Osteocyte (in vitro differentiated cells): Measurements from ENCODE around the gene UGT1A7. TPM values are rescaled to one million over a fixed set of nuclear protein-coding genes. Genes with fewer than 3 reads are reported as not detected.

Experiments
- DNase-seq: peaks from one replicate; pipeline ENCODE4 v3.0.0; 2021; ENCODE audit warnings: mixed read lengths; ENCODE audit not compliant: unreplicated experiment; ENCODE audit errors: extremely low spot score
- H3K27ac Mint-ChIP-seq: one replicate; pipeline ENCODE4 v1.8.0; 2021; ENCODE audit warnings: mild to moderate bottlenecking, mixed read lengths; ENCODE audit not compliant: unreplicated experiment
- H3K27me3 Mint-ChIP-seq: one replicate; pipeline ENCODE4 v1.8.0; 2021; ENCODE audit warnings: mixed read lengths; ENCODE audit not compliant: unreplicated experiment
- H3K36me3 Mint-ChIP-seq: one replicate; pipeline ENCODE4 v1.8.0; 2021; ENCODE audit warnings: mixed read lengths; ENCODE audit not compliant: unreplicated experiment
- H3K4me1 Mint-ChIP-seq: one replicate; pipeline ENCODE4 v1.8.0; 2021; ENCODE audit warnings: mixed read lengths; ENCODE audit not compliant: unreplicated experiment
- H3K4me3 Mint-ChIP-seq: one replicate; pipeline ENCODE4 v1.8.0; 2021; ENCODE audit warnings: mild to moderate bottlenecking, moderate library complexity, mixed read lengths; ENCODE audit not compliant: unreplicated experiment
- H3K9me3 Mint-ChIP-seq: one replicate; pipeline ENCODE4 v1.8.0; 2021; ENCODE audit warnings: mixed read lengths; ENCODE audit not compliant: unreplicated experiment
- CTCF ChIP-seq: fragments of 200-600 bp; sonication (generic); IDR thresholded peaks from 2 replicates; pipeline ENCODE4 v1.5.0; 2021; ENCODE audit warnings: antibody characterized with exemption, mild to moderate bottlenecking, moderate library complexity
- total RNA-seq: library from RNA; stranded (reverse); gene quantifications from 2 replicates; pipeline ENCODE4 v1.2.1, GENCODE V29; 2021

The UGT1A7 gene
- total RNA-seq, 1 donor from 2014 or later, result not detected

DNA sequence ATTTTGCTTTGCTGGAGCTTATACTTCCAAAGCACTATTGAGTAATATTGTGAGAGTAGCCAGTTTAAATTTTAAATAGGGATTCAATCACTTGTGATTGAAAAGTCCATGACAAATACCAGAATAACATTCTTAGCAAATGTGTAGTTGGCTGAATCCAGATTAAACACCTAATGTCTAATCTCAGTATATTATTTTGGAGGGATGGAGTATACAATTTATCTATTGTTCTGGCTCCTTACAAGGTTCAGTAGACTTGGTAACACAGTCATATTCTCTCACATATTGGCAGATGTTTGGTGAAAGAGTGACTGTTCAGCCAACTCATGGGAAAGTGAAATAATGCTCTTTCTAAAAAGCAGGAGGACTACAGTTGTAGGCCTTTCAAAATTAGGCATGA, 7.8 kb upstream of the UGT1A7 start:
- no peak for DNase-seq
- Mint-ChIP-seq H3K4me1 (peaks cover 4% of the 10 kb centered on the region), H3K27me3 (peaks cover 4% of the 10 kb centered on the region), H3K9me3 (peaks cover 3% of the 10 kb centered on the region), H3K4me3 (no peak overlapping the region), H3K36me3 (no peaks in the 10 kb centered on the region), H3K27ac (no peak overlapping the region)
- TF ChIP-seq CTCF, result no peak

GRCh38 chr2:233674314-233674713, 7.4 kb upstream of the UGT1A7 start:
- Mint-ChIP-seq H3K4me3 (no peak overlapping the region), H3K4me1 (peaks cover 4% of the 10 kb centered on the region), H3K9me3 (peaks cover 3% of the 10 kb centered on the region), H3K27me3 (peaks cover 4% of the 10 kb centered on the region), H3K36me3 (no peaks in the 10 kb centered on the region), H3K27ac (no peak overlapping the region)
- TF ChIP-seq CTCF, result no peak
- DNase-seq, result no peak

DNA sequence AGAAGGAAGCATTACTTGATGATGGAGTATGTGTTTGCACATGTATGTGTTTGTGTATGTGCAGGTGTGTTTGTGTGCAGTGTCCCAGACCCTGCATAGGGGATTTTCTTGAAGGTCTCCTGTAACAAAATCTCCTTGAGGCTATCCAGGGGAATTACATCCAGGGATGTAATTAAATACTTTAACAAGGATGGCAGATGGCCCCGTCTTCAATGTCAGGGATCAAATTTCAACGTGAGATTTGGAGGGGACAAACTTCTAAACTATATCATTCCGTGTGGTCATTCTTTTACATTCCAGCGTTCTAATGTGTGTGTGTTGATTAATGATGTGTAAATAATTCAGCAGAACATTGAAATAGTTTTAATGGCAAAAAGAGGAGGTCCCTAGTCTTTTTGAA, 6.7 kb upstream of the UGT1A7 start:
- peaks cover 4% of the 10 kb centered on the region for H3K4me1 Mint-ChIP-seq
- no peak overlapping the region for H3K4me3 Mint-ChIP-seq
- H3K36me3 Mint-ChIP-seq, result no peaks in the 10 kb centered on the region
- peaks cover 1% of the 10 kb centered on the region for H3K27me3 Mint-ChIP-seq
- H3K9me3 Mint-ChIP-seq, result peaks cover 3% of the 10 kb centered on the region
- H3K27ac Mint-ChIP-seq, result no peak overlapping the region
- no peak for DNase-seq
- no peak for TF ChIP-seq CTCF

DNA sequence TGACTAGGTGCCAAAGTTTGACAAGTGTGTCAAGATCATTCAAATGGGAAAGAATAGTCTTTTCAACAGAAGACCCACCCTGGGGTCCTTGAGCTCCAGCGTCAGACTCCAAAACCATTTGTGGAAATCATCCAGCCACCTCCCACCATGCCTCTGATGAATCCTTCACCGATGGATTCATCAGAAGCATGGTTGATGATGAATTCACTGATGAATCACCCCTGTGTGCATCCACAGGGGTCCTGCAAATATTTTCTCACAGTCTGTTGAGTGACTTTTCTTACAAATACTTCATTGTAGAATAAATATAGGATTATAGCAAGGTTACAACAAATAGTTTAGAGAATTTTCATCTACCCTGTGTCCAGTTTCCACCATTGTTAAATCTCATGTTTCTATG, 5.7 kb upstream of the UGT1A7 start:
- H3K36me3 Mint-ChIP-seq, result no peaks in the 10 kb centered on the region
- H3K9me3 Mint-ChIP-seq, result peaks cover 3% of the 10 kb centered on the region
- peaks cover 4% of the 10 kb centered on the region for H3K4me1 Mint-ChIP-seq
- TF ChIP-seq CTCF, result no peak
- no peaks in the 10 kb centered on the region for H3K27me3 Mint-ChIP-seq
- no peak for DNase-seq
- H3K27ac Mint-ChIP-seq, result no peak overlapping the region
- H3K4me3 Mint-ChIP-seq, result no peak overlapping the region

DNA sequence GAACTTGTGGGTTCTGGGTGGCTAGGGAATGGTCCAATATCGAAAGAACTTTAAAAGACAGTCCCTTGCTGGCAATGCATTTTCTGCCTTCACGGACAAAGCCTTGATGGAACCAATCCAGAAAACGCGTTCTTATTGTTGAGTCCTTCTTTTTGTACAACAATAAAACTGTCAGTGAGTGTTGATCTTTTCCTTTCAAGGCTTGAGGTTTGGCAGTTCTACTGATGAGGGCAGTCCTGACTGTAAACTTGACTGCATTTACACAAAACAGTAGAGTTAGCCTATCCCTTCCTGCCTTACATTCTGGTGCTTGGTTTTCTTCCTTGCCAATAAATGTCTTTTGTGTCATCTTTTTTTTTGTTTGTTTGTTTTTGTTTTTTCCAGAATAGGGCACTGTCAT, 2.5 kb upstream of the UGT1A7 start:
- Mint-ChIP-seq H3K9me3 (no peaks in the 10 kb centered on the region), H3K27me3 (peaks cover 9% of the 10 kb centered on the region), H3K4me3 (no peak overlapping the region), H3K4me1 (peaks cover 4% of the 10 kb centered on the region), H3K36me3 (no peaks in the 10 kb centered on the region), H3K27ac (no peak overlapping the region)
- no peak for TF ChIP-seq CTCF
- DNase-seq, result no peak
